Gastrocnemius medialis (tissue), 4 donors: ENCODE data around the gene XPNPEP1. TPM values are rescaled to one million over a fixed set of nuclear protein-coding genes. Genes with fewer than 3 reads are reported as not detected.

Experiments
- ATAC-seq, 2 donors: fragments of 150-250 bp; one replicate each; pipeline ENCODE4 v1.9.1; 2016
- DNase-seq, 2 donors: peaks; one replicate each; pipeline ENCODE4 v3.0.0-alpha.2; 2019
- H3K27ac ChIP-seq, 4 donors: fragments of 200-600 bp; sonication (generic); 1 replicate in 1 of 4; 2 replicates in 3 of 4; pipeline ENCODE4 v1.5.1; 2016 to 2018; ENCODE audit warnings: mild to moderate bottlenecking in 2 of 4, moderate library complexity in 1 of 4
- H3K27me3 ChIP-seq, 3 donors: fragments of 200-600 bp; sonication (generic) in 2 of 3; 1 replicate in 1 of 3; 2 replicates in 2 of 3; pipeline versions ENCODE4 v1.5.1 to v1.6.0; 2016 to 2019; ENCODE audit warnings: mild to moderate bottlenecking in 1 of 3, moderate library complexity in 1 of 3
- H3K36me3 ChIP-seq, 2 donors: fragments of 200-600 bp; sonication (generic) in 1 of 2; one replicate each; pipeline ENCODE4 v1.5.1; 2017 to 2018
- H3K4me1 ChIP-seq, 2 donors: fragments of 200-600 bp; sonication (generic) in 1 of 2; one replicate each; pipeline ENCODE4 v1.5.1; 2016 to 2017; ENCODE audit warnings: mild to moderate bottlenecking in 2 of 2
- H3K4me3 ChIP-seq, 4 donors: fragments of 200-600 bp; sonication (generic) in 3 of 4; 1 replicate in 1 of 4; 2 replicates in 3 of 4; pipeline ENCODE4 v1.5.1; 2016 to 2019; ENCODE audit warnings: mild to moderate bottlenecking in 2 of 4
- H3K9me3 ChIP-seq, 3 donors: fragments of 200-600 bp; sonication (generic) in 2 of 3; 1 replicate in 1 of 3; 2 replicates in 2 of 3; pipeline ENCODE4 v1.5.1; 2016 to 2019
- CTCF ChIP-seq, 5 experiments: fragments of 450-650 bp in 3 of 5; fragments of 200-600 bp in 2 of 5; sonication (generic) in 2 of 5; IDR thresholded peaks in 4 of 5; conservative IDR thresholded peaks in 1 of 5; 1 replicate in 4 of 5; 2 replicates in 1 of 5; pipeline ENCODE4 v1.5.1; 2016 to 2019; ENCODE audit warnings: antibody characterized with exemption in 5 of 5, mild to moderate bottlenecking in 3 of 5, moderate library complexity in 3 of 5
- POLR2A ChIP-seq, 2 donors: fragments of 450-650 bp; IDR thresholded peaks; one replicate each; pipeline ENCODE4 v1.6.1; 2017; ENCODE audit warnings: antibody characterized with exemption in 2 of 2, mild to moderate bottlenecking in 2 of 2, moderate library complexity in 2 of 2
- in situ Hi-C, 4 donors: fragments of 200-750 bp; cut with MboI; loops; one replicate each; pipeline versions ENCODE4 v1.15.0 to v1.8.0; 2017; ENCODE audit warnings: low sequenced_read_pairs in 4 of 4
- intact Hi-C: fragments of 100-400 bp; cut with DNase I; formaldehyde crosslinking; loops from one replicate; pipeline ENCODE4 v1.15.1; 2023; ENCODE audit warnings: low total_unique reads
- total RNA-seq, 4 donors: library from RNA; depleted of rRNA; stranded (reverse); fragments of >200 nt; gene quantifications; one replicate each; pipeline versions ENCODE4 v1.1.0 to v1.2.3, GENCODE V29; 2016

XPNPEP1 gene
- total RNA-seq, 4 donors from 2014 or later: 39.9 to 72.3 (median 64.0) TPM

- intact Hi-C loops (no loop called here), in situ Hi-C loops (no loop called here)
- no peak overlapping the region for H3K4me3 ChIP-seq
- H3K27ac ChIP-seq: no peak overlapping the region
- TF ChIP-seq CTCF (IDR thresholded peaks at IDR 0.05 in 4 of 5, conservative IDR thresholded peaks at IDR 0.05 in 1 of 5) (no peak), POLR2A (IDR thresholded peaks at IDR 0.05) (no peak)
- DNase-seq (no peak), ATAC-seq (no peak)
- no peaks in the 10 kb centered on the region for H3K4me1 ChIP-seq
- no peaks in the 10 kb centered on the region for H3K9me3 ChIP-seq
- H3K27me3 ChIP-seq: no peaks in the 10 kb centered on the region
- H3K36me3 ChIP-seq: no peaks in the 10 kb centered on the region
Measured at GRCh38 chr10:109838592-109839244, 84.6 kb downstream of the XPNPEP1 start.

- no peak for DNase-seq
- intact Hi-C loops: no loop called here
- TF ChIP-seq POLR2A (IDR thresholded peaks at IDR 0.05): no peak
- TF ChIP-seq CTCF (IDR thresholded peaks at IDR 0.05 in 4 of 5, conservative IDR thresholded peaks at IDR 0.05 in 1 of 5): no peak
- Histone ChIP-seq H3K4me1 (no peaks in the 10 kb centered on the region), H3K36me3 (no peaks in the 10 kb centered on the region), H3K27ac (no peak overlapping the region), H3K27me3 (no peaks in the 10 kb centered on the region), H3K9me3 (no peaks in the 10 kb centered on the region), H3K4me3 (no peak overlapping the region)
- ATAC-seq: no peak
- in situ Hi-C loops: no loop called here
Measured at GRCh38 chr10:109837384-109837783, 85.9 kb downstream of the XPNPEP1 start.

GRCh38 chr10:109835257-109835656 lies 88.1 kb downstream of the XPNPEP1 start:
- TF ChIP-seq POLR2A (IDR thresholded peaks at IDR 0.05) (no peak), CTCF (IDR thresholded peaks at IDR 0.05 in 4 of 5, conservative IDR thresholded peaks at IDR 0.05 in 1 of 5) (no peak)
- Histone ChIP-seq H3K9me3 (no peaks in the 10 kb centered on the region), H3K4me3 (no peak overlapping the region), H3K36me3 (no peaks in the 10 kb centered on the region), H3K27me3 (no peaks in the 10 kb centered on the region), H3K27ac (no peak overlapping the region), H3K4me1 (no peaks in the 10 kb centered on the region)
- ATAC-seq (no peak), DNase-seq (no peak)
- in situ Hi-C loops: no loop called here
- intact Hi-C loops: no loop called here

- TF ChIP-seq POLR2A (IDR thresholded peaks at IDR 0.05) (no peak), CTCF (IDR thresholded peaks at IDR 0.05 in 4 of 5, conservative IDR thresholded peaks at IDR 0.05 in 1 of 5) (no peak)
- H3K36me3 ChIP-seq: no peaks in the 10 kb centered on the region
- no peak for DNase-seq
- no peak overlapping the region for H3K4me3 ChIP-seq
- H3K9me3 ChIP-seq: no peaks in the 10 kb centered on the region
- no peak for ATAC-seq
- no peaks in the 10 kb centered on the region for H3K27me3 ChIP-seq
- in situ Hi-C loops: no loop called here
- intact Hi-C loops: no loop called here
- no peaks in the 10 kb centered on the region for H3K4me1 ChIP-seq
- no peak overlapping the region for H3K27ac ChIP-seq
Measured at GRCh38 chr10:109831846-109832245, 91.5 kb downstream of the XPNPEP1 start.

GRCh38 chr10:109824206-109824605 lies 99.1 kb downstream of the XPNPEP1 start:
- no peak for ATAC-seq
- no peak for DNase-seq
- Histone ChIP-seq H3K9me3 (no peaks in the 10 kb centered on the region), H3K36me3 (no peaks in the 10 kb centered on the region), H3K27ac (no peak overlapping the region), H3K4me1 (no peaks in the 10 kb centered on the region), H3K27me3 (no peaks in the 10 kb centered on the region), H3K4me3 (no peak overlapping the region)
- in situ Hi-C loops: no loop called here
- TF ChIP-seq POLR2A (IDR thresholded peaks at IDR 0.05) (no peak), CTCF (IDR thresholded peaks at IDR 0.05 in 4 of 5, conservative IDR thresholded peaks at IDR 0.05 in 1 of 5) (no peak)
- intact Hi-C loops: no loop called here
